ENCODE measurements around the gene NEO1. TPM values are rescaled to one million over a fixed set of nuclear protein-coding genes. Genes with fewer than 3 reads are reported as not detected.

NEO1 gene
- total RNA-seq, 4 donors from 2014 or later, result 27.1 to 39.6 (median 28.8) TPM

GRCh38 chr15:73303636-73304035 lies 251.4 kb downstream of the NEO1 start:
- H3K4me1 ChIP-seq, result no peaks in the 10 kb centered on the region
- no peak overlapping the region for H3K4me3 ChIP-seq (replicated peaks in 1 of 3)
- no peak for DNase-seq
- intact Hi-C loops (cut with DNase I), result no loop called here
- no peaks in the 10 kb centered on the region for H3K9me3 ChIP-seq
- TF ChIP-seq POLR2A (IDR thresholded peaks at IDR 0.05) (no peak), CTCF (IDR thresholded peaks at IDR 0.05) (no peak)
- peaks cover 5 to 11% of the 10 kb centered on the region in 2 donors for H3K36me3 ChIP-seq
- WGBS, 2 donors, result 82 to 85% methylated on average over 5 of the region's 5 CpGs
- H3K27ac ChIP-seq, result no peak overlapping the region
- H3K27me3 ChIP-seq, result no peaks in the 10 kb centered on the region

- peak; percentile 62 to 71 for DNase-seq
- peaks cover 5 to 11% of the 10 kb centered on the region in 2 donors for H3K36me3 ChIP-seq
- no peak for TF ChIP-seq POLR2A (IDR thresholded peaks at IDR 0.05)
- peak in 5 of 6 experiments; percentile 20 to 66 (median 57) for TF ChIP-seq CTCF (IDR thresholded peaks at IDR 0.05)
- intact Hi-C loops (cut with DNase I), result no loop called here
- no peak overlapping the region for H3K27ac ChIP-seq
- no peaks in the 10 kb centered on the region for H3K4me1 ChIP-seq
- WGBS, 2 donors, result 51 to 57% methylated on average over 11 to 12 of the region's 12 CpGs
- no peaks in the 10 kb centered on the region for H3K9me3 ChIP-seq
- no peak overlapping the region for H3K4me3 ChIP-seq (replicated peaks in 1 of 3)
- H3K27me3 ChIP-seq, result no peaks in the 10 kb centered on the region
These were observed 253.3 kb downstream of the NEO1 start for GRCh38 chr15:73305331-73306211.

- Histone ChIP-seq H3K27me3 (no peaks in the 10 kb centered on the region), H3K36me3 (peaks cover 4 to 5% of the 10 kb centered on the region in 2 donors), H3K4me3 (replicated peaks in 1 of 3) (no peak overlapping the region), H3K9me3 (no peaks in the 10 kb centered on the region), H3K4me1 (no peaks in the 10 kb centered on the region), H3K27ac (no peak overlapping the region)
- DNase-seq, result no peak
- WGBS, 2 donors, result 95 to 98% methylated on average over 8 of the region's 8 CpGs
- TF ChIP-seq POLR2A (IDR thresholded peaks at IDR 0.05) (no peak), CTCF (IDR thresholded peaks at IDR 0.05) (no peak)
- intact Hi-C loops (cut with DNase I), result no loop called here
These were observed 256.0 kb downstream of the NEO1 start for GRCh38 chr15:73308305-73308704.

GRCh38 chr15:73313861-73314260 lies 261.6 kb downstream of the NEO1 start:
- Histone ChIP-seq H3K27ac (no peak overlapping the region), H3K27me3 (no peaks in the 10 kb centered on the region), H3K36me3 (no peaks in the 10 kb centered on the region), H3K9me3 (no peaks in the 10 kb centered on the region), H3K4me3 (replicated peaks in 1 of 3) (no peak overlapping the region), H3K4me1 (no peaks in the 10 kb centered on the region)
- no peak for DNase-seq
- WGBS, 2 donors, result 80 to 82% methylated on average over 2 of the region's 2 CpGs
- intact Hi-C loops (cut with DNase I), result no loop called here
- TF ChIP-seq CTCF (IDR thresholded peaks at IDR 0.05) (no peak), POLR2A (IDR thresholded peaks at IDR 0.05) (no peak)
